Endothelial cell of umbilical vein (primary cell): ENCODE measurements around the gene GLRX. TPM values are rescaled to one million over a fixed set of nuclear protein-coding genes. Genes with fewer than 3 reads are reported as not detected.

ENCODE experiments used
- BruUV-seq: library from RNA; stranded (reverse); fragments of 400-500 nt; replicated peaks from 2 replicates; lab custom pipeline; 2021; lab: Mats Ljungman, UMichigan
- CTCF ChIA-PET: fragments of 300-600, 350-600 bp; sonication (Branson Sonifier 250); formaldehyde crosslinking; loops from one replicate; lab custom pipeline; 2021; ENCODE audit warnings: antibody characterized with exemption, inconsistent platforms; lab: Charles Lee
- POLR2A ChIA-PET: fragments of 300-600, 350-600 bp; sonication (Branson Sonifier 250); formaldehyde crosslinking; loops from one replicate; lab custom pipeline; 2021; ENCODE audit warnings: antibody characterized with exemption, inconsistent platforms; lab: Charles Lee
- DNase-seq: peaks from one replicate; pipeline ENCODE4 v3.0.0-alpha.2; 2011; ENCODE audit warnings: low read depth, low spot score
- FAIRE-seq: peaks from 2 replicates; lab custom pipeline; 2011; peaks lifted over from hg19 to GRCh38; lab: Jason Lieb, UNC
- H2AFZ ChIP-seq: 2 replicates; pipeline ENCODE4 v1.6.0; 2012; ENCODE audit warnings: low read depth, low read length, control low read depth, inconsistent platforms
- H3K27ac ChIP-seq: 2 replicates; pipeline ENCODE4 v1.5.1; 2011; ENCODE audit warnings: low read depth, mild to moderate bottlenecking, control low read depth, low read length, moderate library complexity; ENCODE audit not compliant: insufficient read depth
- H3K27me3 ChIP-seq, 2 experiments: 2 replicates each; pipeline versions ENCODE4 v1.6.0 to v1.6.1; 2011; ENCODE audit warnings: low read length in 2 of 2, mixed read lengths in 1 of 2; ENCODE audit not compliant: control insufficient read depth in 2 of 2, insufficient read depth in 2 of 2
- H3K36me3 ChIP-seq, 2 experiments: 2 replicates in 1 of 2; 3 replicates in 1 of 2; pipeline ENCODE4 v1.5.1; 2011; ENCODE audit warnings: low read length in 2 of 2, mild to moderate bottlenecking in 1 of 2, moderate library complexity in 1 of 2; ENCODE audit not compliant: control insufficient read depth in 2 of 2, insufficient read depth in 2 of 2; ENCODE audit errors: extremely low read depth in 1 of 2
- H3K4me1 ChIP-seq: 3 replicates; pipeline ENCODE4 v1.5.1; 2011; ENCODE audit warnings: mild to moderate bottlenecking, low read length; ENCODE audit not compliant: control insufficient read depth, insufficient read depth; ENCODE audit errors: extremely low read depth
- H3K4me2 ChIP-seq: 2 replicates; pipeline ENCODE4 v1.6.1; 2011; ENCODE audit warnings: low read length, control low read depth, mixed read lengths; ENCODE audit not compliant: insufficient read depth
- H3K4me3 ChIP-seq, 3 experiments: fragments of 200-600 bp in 1 of 3; sonication (generic), shearing (Covaris generic) in 1 of 3; replicated peaks in 1 of 3; 2 replicates each; pipeline ENCODE4 v1.5.1; 2011 to 2016; ENCODE audit warnings: control low read depth in 3 of 3, low read length in 3 of 3, mild to moderate bottlenecking in 2 of 3, inconsistent platforms in 1 of 3, low read depth in 1 of 3, moderate library complexity in 1 of 3; ENCODE audit not compliant: insufficient read depth in 1 of 3
- H3K79me2 ChIP-seq: 2 replicates; pipeline ENCODE4 v1.6.0; 2012; ENCODE audit warnings: low read length, inconsistent platforms; ENCODE audit not compliant: control insufficient read depth, insufficient read depth
- H3K9ac ChIP-seq: replicated peaks from 2 replicates; pipeline ENCODE3; 2011; ENCODE audit warnings: low read length, control low read depth; ENCODE audit not compliant: insufficient read depth; ENCODE audit errors: extremely low read depth
- H3K9me1 ChIP-seq: replicated peaks from 3 replicates; pipeline ENCODE4 v1.6.0; 2011; ENCODE audit warnings: mild to moderate bottlenecking, low read length; ENCODE audit not compliant: control insufficient read depth, insufficient read depth; ENCODE audit errors: extremely low read depth
- H3K9me3 ChIP-seq: replicated peaks from 2 replicates; pipeline ENCODE4 v1.5.1; 2012; ENCODE audit warnings: low read length, inconsistent platforms; ENCODE audit not compliant: control insufficient read depth, insufficient read depth
- H4K20me1 ChIP-seq: replicated peaks from 2 replicates; pipeline ENCODE3; 2011; ENCODE audit warnings: mild to moderate bottlenecking, low read length; ENCODE audit not compliant: control insufficient read depth, insufficient read depth; ENCODE audit errors: extremely low read depth
- FOS ChIP-seq: IDR thresholded peaks from 2 replicates; pipeline ENCODE4 v1.6.1; 2011; ENCODE audit warnings: mild to moderate bottlenecking, low read length, moderate library complexity, borderline replicate concordance; ENCODE audit not compliant: insufficient read depth
- GATA2 ChIP-seq: IDR thresholded peaks from 2 replicates; pipeline ENCODE4 v1.7.0; 2011; ENCODE audit warnings: low read depth, mild to moderate bottlenecking, moderate library complexity, mixed read lengths, low read length; ENCODE audit not compliant: insufficient read length, insufficient read depth
- JUN ChIP-seq: IDR thresholded peaks from 2 replicates; pipeline ENCODE4 v1.6.1; 2011; ENCODE audit warnings: borderline replicate concordance, low read depth; ENCODE audit not compliant: insufficient read length, insufficient read depth
- MYC ChIP-seq: IDR thresholded peaks from one replicate; pipeline ENCODE4 v1.6.1; 2011; ENCODE audit warnings: mild to moderate bottlenecking, low read depth, low read length
- POLR2A ChIP-seq: IDR thresholded peaks from 2 replicates; pipeline ENCODE4 v1.6.1; 2012; ENCODE audit warnings: low read depth, mild to moderate bottlenecking, control low read depth, low read length
- dilution Hi-C: fragments of 300-500 bp; cut with MboI; formaldehyde crosslinking; loops from one replicate; pipeline ENCODE4 v1.15.0; 2019; ENCODE audit warnings: low sequenced_read_pairs; ENCODE audit not compliant: extremely low pct_ligation_motif_present
- intact Hi-C: fragments of 100-400 bp; cut with micrococcal nuclease; formaldehyde crosslinking; loops from one replicate; pipeline ENCODE4 v1.10.0; 2022
- polyA plus RNA-seq, 4 experiments: library from polyadenylated mRNA; depleted of rRNA in 3 of 4; stranded (reverse) in 3 of 4; unstranded in 1 of 4; fragments of >200 nt; gene quantifications; 2 replicates each; pipeline versions ENCODE4 v1.2.1 to v1.2.3, GENCODE V29; 2011 to 2012; ENCODE audit warnings: missing spikeins in 1 of 4
- total RNA-seq: library from RNA; stranded (reverse); gene quantifications from 2 replicates; pipeline ENCODE4 v1.2.3, GENCODE V29; 2021
- TF ChIP-seq, protein P1 (sequence below), 2 donors: IDR thresholded peaks; 1 replicate in 1 of 2; 2 replicates in 1 of 2; pipeline ENCODE4 v1.5.1; 2011; ENCODE audit warnings: low read length in 2 of 2, mild to moderate bottlenecking in 2 of 2, moderate library complexity in 2 of 2, control low read depth in 1 of 2, inconsistent platforms in 1 of 2, low read depth in 1 of 2; ENCODE audit not compliant: insufficient read depth in 1 of 2; ENCODE audit errors: extremely low read depth in 1 of 2
- TF ChIP-seq, protein P2 (sequence below): IDR thresholded peaks from 2 replicates; pipeline ENCODE4 v1.6.1; 2011; ENCODE audit not compliant: insufficient read depth, insufficient read length

GLRX gene
- total and polyA plus RNA-seq, 2 donors (not counting 3 experiments of a cell fraction or from before 2014, with no cell fraction given), result 14.2 to 40.3 TPM

DNA sequence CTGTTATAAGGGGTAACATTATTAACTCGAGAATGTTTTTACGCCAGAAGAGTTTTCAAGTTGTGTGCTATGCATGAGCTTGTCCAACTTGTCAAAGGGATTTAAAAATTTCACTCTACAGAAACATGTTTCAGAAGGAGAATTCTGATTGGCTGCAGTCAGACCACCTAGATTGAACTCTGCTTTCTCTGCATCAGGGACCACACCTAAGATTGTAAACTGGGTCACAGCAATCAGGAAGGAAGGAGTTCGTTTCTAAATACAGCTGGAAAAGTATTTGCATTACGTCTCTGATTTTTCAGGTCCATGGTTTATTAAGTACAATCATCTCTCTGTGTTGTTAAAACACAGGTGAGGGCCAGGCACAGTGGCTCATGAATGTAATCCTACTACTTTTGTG lies 5.8 kb downstream of the GLRX start:
- H3K4me1 ChIP-seq, result peaks cover 4% of the 10 kb centered on the region
- FAIRE-seq, result no peak
- no peak overlapping the region for H2AFZ ChIP-seq
- H4K20me1 ChIP-seq, result no peaks in the 10 kb centered on the region
- no peaks in the 10 kb centered on the region for H3K27me3 ChIP-seq
- no peaks in the 10 kb centered on the region for H3K9me1 ChIP-seq
- no peak overlapping the region for H3K9ac ChIP-seq
- H3K9me3 ChIP-seq, result no peaks in the 10 kb centered on the region
- no peak for TF ChIP-seq MYC
- no peak for TF ChIP-seq GATA2
- no peak for TF ChIP-seq POLR2A
- TF ChIP-seq JUN, result no peak
- TF ChIP-seq, protein P1, sequence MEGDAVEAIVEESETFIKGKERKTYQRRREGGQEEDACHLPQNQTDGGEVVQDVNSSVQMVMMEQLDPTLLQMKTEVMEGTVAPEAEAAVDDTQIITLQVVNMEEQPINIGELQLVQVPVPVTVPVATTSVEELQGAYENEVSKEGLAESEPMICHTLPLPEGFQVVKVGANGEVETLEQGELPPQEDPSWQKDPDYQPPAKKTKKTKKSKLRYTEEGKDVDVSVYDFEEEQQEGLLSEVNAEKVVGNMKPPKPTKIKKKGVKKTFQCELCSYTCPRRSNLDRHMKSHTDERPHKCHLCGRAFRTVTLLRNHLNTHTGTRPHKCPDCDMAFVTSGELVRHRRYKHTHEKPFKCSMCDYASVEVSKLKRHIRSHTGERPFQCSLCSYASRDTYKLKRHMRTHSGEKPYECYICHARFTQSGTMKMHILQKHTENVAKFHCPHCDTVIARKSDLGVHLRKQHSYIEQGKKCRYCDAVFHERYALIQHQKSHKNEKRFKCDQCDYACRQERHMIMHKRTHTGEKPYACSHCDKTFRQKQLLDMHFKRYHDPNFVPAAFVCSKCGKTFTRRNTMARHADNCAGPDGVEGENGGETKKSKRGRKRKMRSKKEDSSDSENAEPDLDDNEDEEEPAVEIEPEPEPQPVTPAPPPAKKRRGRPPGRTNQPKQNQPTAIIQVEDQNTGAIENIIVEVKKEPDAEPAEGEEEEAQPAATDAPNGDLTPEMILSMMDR (IDR thresholded peaks at IDR 0.05; ENCODE audit: extremely low read depth in 1 of 2, insufficient read depth in 1 of 2, low read depth in 1 of 2, low read length in 2 of 2), result no peak
- TF ChIP-seq FOS, result no peak
- TF ChIP-seq, protein P2, sequence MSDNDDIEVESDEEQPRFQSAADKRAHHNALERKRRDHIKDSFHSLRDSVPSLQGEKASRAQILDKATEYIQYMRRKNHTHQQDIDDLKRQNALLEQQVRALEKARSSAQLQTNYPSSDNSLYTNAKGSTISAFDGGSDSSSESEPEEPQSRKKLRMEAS, result no peak
- dilution Hi-C loops (no loop called here), intact Hi-C loops (no loop called here)
- H3K36me3 ChIP-seq, result no peaks in the 10 kb centered on the region
- no peak overlapping the region for H3K27ac ChIP-seq
- no TSS peak for BruUV-seq
- no peaks in the 10 kb centered on the region for H3K79me2 ChIP-seq
- no peak overlapping the region for H3K4me3 ChIP-seq
- ChIA-PET POLR2A (no interaction called here), CTCF (interaction anchor here (0.8 to 2.2 kb wide), 3 partner anchors 9 to 35 kb away, joined by 3 to 13 read pairs (median 4); no protein-coding TSS in a partner anchor)
- no peak overlapping the region for H3K4me2 ChIP-seq
- DNase-seq, result no peak
